ENCODE results near the gene RNF146. TPM values are rescaled to one million over a fixed set of nuclear protein-coding genes. Genes with fewer than 3 reads are reported as not detected.
A peak's percentile ranks its signal among the peaks of the same experiment; 100 is the strongest.

The RNF146 gene
- total and polyA plus RNA-seq, 2 of the 13 experiments (the other 11 are each of a cell fraction or from before 2014, with no cell fraction given) = 18.8 to 27.6 TPM

- TF ChIP-seq E2F1 (CRISPR knock-in tag; IDR thresholded peaks at IDR 0.05) (no peak), SMYD3 (CRISPR knock-in tag; IDR thresholded peaks at IDR 0.05) (peak; percentile 73; the same call in 1 of the 2 replicates), ZNF670 (CRISPR knock-in tag; IDR thresholded peaks at IDR 0.05; ENCODE audit: borderline replicate concordance) (no peak; the same call in 1 of the 2 replicates), ZNF224 (CRISPR knock-in tag; IDR thresholded peaks at IDR 0.05) (no peak), SMARCC2 (IDR thresholded peaks at IDR 0.05) (no peak), SP140L (CRISPR knock-in tag; IDR thresholded peaks at IDR 0.05; ENCODE audit: borderline replicate concordance) (0 out of 2 replicates have a peak, but pooled peaks have one; percentile 59), ZBTB37 (CRISPR knock-in tag; IDR thresholded peaks at IDR 0.05) (no peak), NFE2L2 (IDR thresholded peaks at IDR 0.05; ENCODE audit: low read length) (no peak), KDM2A (CRISPR knock-in tag; IDR thresholded peaks at IDR 0.05; ENCODE audit: borderline replicate concordance, low read depth) (no peak), CSRNP1 (CRISPR knock-in tag; IDR thresholded peaks at IDR 0.05) (no peak), TARDBP (CRISPR knock-in tag; IDR thresholded peaks at IDR 0.05) (peak; percentile 57), ZNF710 (CRISPR knock-in tag; IDR thresholded peaks at IDR 0.05; ENCODE audit: borderline replicate concordance) (peak; percentile 4; the same call in 1 of the 2 replicates), SP5 (CRISPR knock-in tag; IDR thresholded peaks at IDR 0.05; ENCODE audit: borderline replicate concordance, low read depth) (no peak), ZNF75D (CRISPR knock-in tag; IDR thresholded peaks at IDR 0.05; ENCODE audit: borderline replicate concordance) (no peak), ARNTL (CRISPR knock-in tag; IDR thresholded peaks at IDR 0.05) (no peak; the same call in 1 of the 2 replicates), SMC3 (IDR thresholded peaks at IDR 0.05; ENCODE audit: low read length) (peak; percentile 57), ZKSCAN5 (CRISPR knock-in tag; IDR thresholded peaks at IDR 0.05) (no peak), ZSCAN9 (CRISPR knock-in tag; IDR thresholded peaks at IDR 0.05; ENCODE audit: borderline replicate concordance) (no peak; the same call in 1 of the 2 replicates), ZNF597 (CRISPR knock-in tag; IDR thresholded peaks at IDR 0.05) (no peak)
- TF ChIP-seq, protein P1, sequence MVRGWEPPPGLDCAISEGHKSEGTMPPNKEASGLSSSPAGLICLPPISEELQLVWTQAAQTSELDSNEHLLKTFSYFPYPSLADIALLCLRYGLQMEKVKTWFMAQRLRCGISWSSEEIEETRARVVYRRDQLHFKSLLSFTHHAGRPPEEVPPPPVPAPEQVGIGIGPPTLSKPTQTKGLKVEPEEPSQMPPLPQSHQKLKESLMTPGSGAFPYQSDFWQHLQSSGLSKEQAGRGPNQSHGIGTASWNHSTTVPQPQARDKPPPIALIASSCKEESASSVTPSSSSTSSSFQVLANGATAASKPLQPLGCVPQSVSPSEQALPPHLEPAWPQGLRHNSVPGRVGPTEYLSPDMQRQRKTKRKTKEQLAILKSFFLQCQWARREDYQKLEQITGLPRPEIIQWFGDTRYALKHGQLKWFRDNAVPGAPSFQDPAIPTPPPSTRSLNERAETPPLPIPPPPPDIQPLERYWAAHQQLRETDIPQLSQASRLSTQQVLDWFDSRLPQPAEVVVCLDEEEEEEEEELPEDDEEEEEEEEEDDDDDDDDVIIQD (CRISPR knock-in tag; IDR thresholded peaks at IDR 0.05; ENCODE audit: low read depth) = no peak; the same call in 1 of the 2 replicates
Observed at GRCh38 chr6:127266178-127266891, at the start of gene RNF146 (continued).
